Right forelimb (tissue), 1 donor: ENCODE measurements around the gene P3H2.
"Not testable (repeated sequence)": the region's sequence is repeated elsewhere in the genome, so short reads cannot be mapped to it uniquely, and the experiment has no call there.

Experiments
- DNase-seq: peaks from one replicate; pipeline ENCODE4 v3.0.0-alpha.2; 2018

P3H2 gene

DNA sequence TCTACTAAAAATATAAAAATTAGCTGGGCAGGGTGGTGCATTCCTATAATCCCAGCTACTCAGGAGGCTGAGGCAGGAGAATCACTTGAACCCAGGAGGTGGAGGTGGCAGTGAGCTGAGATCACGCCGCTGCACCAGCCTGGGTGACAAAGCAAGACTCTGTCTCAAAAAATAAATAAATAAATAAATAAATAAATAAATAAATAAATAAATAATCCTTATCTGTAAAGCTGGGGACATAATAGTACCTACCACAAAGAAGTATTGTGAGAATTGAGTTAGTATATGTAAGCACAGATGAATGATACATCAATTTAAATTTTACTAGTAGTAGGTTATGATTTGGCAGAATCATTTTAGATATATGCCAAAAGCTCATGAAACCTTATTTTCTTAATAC lies 41.5 kb downstream of the P3H2 start:
- not testable (repeated sequence) for DNase-seq

DNA sequence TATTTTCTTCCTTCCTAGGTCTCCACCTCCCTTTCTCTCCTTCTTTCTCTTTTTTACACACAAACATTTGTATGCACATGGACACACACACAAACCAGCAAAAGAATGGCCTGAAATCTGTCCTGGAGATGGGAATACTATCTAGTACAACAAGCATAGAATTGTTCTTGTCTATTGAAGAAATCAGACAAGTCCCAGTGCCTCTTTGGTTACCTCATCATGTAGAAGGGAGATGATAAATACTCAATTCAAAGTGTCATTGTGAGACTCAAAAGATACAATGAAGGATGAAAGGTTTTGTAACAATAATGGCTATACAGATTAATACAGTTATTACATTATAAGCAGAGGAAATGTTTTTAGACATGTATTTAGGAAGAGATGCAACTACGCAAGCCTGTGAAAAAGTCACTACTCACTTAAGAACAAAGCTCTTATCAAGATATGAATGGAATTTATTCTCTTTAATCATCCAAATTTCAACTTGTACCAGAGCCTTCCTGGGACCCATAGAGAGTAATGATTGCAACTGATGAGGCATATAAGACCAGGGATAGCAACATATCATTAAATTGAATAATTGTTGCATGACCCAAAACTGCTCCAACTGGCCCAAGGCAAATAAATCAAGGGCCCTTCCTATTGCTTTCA lies 43.2 kb downstream of the P3H2 start:
- no peak for DNase-seq

DNA sequence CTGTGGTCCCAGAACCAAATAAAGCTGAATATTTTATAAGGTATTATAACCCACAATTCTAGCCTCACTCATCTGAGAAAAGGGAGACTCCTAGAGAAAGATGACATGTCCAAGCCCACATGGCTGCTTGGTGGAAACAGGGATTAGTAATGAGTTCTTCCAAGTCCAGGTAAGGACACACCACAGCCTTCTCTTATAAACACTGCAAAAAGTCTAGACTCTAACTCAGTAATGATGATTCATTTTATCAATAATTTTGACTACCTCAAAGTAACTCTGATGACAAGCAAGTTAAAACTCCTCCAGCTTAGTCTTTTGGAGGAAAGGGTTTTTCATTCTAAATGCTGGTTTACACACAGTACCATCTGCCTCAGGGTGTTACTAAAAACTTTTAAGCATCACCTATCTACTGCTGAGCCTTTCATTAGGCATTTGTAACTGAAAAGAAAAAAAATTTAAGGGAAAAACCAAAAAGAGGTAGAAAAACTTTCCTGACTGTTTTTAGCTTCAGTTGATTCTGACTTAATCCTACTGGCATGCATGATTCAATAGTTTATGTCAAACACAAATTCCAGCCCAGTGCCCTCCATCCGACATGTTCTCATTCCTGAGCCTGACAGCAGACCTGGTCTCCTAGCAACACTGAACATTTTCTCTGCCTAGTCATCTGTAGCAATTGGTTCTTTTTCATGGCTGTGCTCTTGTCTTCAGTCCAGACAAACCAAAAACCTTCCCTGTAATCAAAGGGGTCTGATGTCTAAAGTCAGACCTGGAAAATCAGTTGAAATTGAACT lies 43.9 kb downstream of the P3H2 start:
- DNase-seq: no peak

DNA sequence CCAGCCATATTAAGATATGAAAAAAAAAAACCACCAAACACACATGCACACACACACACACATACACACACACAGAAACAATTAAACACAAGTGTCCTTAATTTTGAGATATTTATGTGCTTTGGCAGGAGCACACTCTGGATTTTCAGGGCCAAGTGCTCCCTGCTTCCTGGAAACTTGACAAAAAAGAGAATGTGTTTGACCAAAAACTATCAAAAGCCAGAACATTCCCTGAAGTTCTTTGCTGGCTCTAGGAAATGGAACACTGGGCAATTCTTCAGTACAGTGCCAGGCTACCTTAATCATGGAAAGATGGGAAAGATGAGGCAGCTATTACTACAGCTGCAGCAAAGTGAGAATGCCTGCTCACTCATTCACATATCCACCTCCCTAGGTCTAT lies 44.6 kb downstream of the P3H2 start:
- no peak for DNase-seq

DNA sequence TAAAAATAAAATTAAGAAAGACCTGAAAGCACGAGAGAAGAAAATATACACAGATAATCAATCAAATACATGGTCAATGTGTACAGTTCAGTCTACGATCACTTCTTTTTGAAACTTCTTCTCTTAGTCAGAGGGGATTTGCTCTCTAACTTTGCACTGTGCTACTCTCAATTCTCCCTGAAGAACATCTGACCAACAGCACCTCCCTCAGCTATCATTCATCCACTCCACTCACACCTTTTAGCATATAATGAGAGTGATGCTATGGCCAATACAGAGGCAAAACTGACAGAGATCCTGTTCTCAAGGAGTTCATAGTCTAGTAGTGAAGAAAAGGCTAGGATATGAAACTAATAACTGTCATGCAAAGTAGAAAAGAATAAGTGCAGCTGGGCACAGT lies 45.9 kb downstream of the P3H2 start:
- no peak for DNase-seq

DNA sequence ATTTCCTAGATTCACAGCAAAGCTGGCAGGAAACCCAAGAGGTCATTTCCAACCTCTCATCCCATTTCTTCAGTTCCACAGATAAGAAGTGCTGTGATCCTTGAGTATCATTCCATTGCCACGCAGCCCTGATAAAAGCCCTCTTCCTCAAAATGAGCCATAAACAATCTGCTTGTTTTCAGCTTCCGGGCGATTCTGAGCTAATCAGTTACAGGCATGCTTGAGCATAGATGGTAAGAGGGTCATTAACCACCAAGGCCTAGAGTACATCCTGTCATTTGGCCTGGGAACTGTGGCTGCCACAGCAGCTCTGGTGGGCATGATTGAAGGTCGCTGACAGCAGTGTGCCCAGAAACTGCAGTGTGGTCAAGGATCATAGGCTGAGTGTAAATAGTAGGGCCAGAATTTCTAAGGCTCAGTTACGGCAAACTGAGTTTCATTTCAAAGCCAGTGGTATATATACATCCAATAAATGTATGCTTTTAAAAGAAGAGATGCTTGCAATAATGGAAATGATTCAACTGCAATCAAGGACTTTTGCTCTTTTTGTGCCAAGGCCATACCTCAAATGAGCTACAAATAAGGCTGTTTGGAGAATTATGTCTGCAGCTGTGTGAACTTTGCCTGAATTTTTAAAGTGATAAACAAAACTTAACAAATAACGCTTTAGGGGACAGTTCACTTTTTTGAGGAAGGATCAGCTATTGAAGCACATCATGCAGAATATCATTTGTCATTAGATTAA lies 47.3 kb downstream of the P3H2 start:
- DNase-seq: no peak

DNA sequence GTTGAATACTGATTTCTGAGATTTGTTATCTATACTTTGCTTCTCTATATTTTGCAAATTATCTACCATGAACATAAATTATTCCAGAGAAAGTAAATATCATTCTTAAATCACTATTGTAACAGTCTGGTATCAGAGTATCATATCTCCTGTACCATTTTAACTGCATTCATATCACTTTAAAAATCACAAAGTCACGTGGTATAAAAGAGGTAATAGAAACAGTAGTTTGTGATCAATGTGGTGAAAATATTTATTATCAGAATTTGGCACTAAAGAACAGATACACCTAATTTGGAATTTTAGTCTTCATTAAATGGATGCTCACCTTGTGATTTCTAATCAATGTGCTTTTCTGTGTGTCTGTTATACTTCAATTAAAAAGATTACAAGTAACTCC lies 47.8 kb downstream of the P3H2 start:
- DNase-seq: no peak

DNA sequence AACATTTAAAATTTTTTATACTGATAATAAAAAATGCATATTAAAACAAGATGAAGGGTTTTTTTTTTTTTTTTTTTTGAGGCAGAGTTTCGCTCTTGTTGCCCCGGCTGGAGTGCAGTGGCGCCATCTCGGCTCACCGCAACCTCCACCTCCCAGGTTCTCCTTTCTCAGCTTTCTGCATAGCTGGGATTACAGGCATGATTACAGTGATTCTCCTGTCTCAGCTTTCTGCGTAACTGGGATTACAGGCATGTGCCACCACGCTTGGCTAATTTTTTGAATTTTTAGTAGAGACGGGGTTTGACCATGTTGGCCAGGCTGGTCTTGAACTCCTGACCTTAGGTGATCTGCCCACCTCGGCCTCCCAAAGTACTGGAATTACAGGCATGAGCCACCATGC lies 48.8 kb downstream of the P3H2 start:
- DNase-seq: not testable (repeated sequence)

DNA sequence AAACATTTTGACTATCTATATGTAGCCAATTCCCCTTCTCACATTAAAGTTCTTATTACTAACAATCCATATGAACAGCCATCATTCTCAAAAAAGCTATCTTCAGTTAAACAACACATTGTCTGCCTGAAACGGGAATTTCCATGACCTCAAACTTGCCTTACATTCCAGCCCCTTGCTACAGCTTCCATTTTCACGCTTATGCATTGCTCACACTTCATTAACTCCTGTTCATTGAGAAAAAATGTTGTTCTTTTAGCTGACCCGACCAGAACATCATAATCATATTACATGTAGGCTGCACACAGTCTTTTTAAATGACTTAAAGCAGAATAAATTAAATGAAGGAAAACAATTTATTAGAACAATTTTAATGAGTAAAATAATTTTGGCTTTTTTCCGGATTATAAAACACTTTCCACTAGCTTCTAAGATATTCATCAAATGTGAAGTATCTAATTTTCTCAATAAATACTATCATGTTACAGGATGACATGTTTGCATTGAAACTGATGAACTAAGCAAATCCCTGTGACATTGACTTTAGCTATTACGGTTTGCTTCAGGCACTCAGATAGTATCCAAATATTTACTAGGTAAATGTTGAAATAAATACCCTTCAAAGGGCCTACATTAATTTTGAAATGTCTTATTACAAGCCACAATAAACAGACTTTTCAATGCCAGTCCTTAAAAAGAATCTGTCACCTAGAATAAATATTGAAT lies 49.9 kb downstream of the P3H2 start:
- no peak for DNase-seq

DNA sequence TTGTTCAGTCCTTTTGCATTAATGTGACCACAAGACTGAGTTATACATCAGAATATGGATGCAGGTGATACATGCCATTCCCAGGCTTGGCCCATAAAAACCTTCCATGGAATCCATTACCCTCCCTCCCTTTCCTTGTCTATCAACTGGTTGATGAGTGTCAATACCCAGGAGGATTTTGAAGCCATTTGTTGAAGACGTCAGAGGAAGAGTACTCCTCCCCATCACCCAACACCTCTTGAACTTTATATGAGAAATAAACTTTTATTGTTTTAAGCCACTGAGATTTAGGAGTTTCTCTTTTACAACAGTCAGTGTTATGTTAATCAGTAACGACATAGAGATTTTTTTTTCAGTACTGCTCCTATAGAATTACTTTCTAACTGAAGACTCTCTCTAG lies 55.5 kb downstream of the P3H2 start:
- no peak for DNase-seq

DNA sequence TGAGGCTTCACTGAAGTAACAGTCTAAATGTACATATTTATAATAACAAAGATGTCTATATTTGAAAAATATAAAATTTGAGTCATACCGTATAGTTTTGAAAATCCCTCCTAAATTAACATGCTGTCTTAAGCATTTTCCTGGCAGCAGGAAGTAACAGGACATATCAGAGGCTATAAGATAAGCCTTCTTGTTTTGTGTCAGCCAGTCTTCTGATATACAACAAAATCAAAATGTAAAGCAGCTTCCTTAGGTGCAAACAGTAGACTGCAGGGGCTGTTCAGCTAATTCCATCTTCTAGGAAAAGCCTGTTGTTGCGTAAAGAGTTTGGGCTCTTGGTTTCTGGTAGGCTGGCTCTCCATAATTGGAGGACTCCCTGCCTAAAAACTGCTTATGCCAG lies 56.0 kb downstream of the P3H2 start:
- no peak for DNase-seq

DNA sequence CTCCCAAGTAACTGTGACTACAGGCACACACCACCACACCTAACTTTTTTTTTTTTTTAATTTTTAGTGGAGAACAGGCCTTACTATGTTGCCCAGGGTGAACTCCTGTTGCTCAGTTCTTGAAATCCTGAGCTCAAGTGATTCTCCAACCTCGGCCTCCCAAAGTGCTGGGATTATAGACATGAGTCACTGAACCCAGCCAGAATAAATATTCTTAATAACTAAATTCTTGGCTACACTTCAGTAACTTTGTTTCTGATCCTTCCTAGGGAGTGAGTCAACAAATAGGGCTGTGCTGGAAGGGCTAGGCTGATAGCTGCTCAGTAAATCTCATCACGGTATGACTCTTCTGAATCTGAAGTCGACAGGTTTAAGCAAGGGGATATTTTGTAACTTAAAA lies 56.6 kb downstream of the P3H2 start:
- no peak for DNase-seq

DNA sequence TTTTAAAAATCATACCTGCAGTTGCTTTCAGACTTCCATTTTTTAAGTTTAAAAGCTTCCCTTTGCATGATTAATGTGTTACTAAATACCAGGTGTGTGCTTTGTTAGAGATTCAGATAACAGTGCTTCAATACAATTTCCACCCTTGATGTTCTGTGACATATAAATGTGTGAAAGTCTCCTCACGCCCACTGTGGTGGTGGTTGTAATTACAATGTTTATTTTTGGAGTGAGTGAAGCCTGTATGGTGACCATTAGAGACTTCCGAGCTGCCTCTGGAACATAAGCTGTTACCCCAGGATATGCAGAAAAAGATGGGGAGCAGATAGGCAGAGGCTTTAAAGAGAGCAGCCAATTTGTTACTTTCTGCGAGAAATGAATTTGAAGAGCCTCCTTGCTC lies 57.2 kb downstream of the P3H2 start:
- no peak for DNase-seq

DNA sequence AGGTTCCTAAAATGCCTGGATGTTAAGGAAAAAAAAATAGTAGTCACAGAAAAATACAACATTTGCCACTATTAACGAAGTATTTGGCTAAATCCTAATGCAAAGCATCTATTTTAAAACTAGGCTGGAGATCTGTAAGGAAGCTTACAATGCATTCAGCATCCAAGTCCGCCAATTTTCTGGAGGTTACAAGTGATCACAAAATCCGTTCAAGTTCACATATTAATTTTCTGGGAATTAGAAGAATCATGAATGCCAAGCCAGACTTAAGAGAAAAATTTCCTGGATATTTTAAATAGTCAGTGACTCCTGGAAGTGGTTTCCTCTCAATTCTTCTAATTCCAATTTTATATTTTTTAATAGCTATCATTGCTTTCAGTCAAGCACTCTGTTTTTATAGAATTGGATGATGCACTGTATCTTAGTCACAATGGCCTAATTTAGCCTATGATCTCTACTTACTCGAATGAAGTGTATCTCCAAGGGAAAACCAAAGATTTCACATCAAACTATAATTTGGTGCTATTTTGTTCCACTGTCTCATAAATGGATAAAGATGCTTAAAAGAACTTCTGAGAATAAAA lies 60.4 kb downstream of the P3H2 start:
- DNase-seq: no peak

DNA sequence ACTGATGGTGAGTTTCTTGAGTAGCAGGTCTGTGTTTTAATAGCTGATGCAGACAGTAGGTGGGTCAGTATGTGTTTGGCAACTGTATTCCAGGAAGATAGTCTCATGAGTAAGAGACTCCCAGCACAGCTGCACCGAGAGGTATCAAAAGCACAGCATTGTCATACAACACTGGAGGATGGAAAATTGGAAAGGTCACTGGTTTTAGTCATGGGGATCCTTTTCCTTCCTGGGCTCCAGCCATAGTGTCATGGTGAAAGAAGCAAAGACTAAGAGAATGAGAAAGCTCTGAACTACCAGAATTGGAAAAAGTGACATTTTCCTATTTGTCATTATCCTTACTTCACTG lies 61.5 kb downstream of the P3H2 start:
- no peak for DNase-seq

DNA sequence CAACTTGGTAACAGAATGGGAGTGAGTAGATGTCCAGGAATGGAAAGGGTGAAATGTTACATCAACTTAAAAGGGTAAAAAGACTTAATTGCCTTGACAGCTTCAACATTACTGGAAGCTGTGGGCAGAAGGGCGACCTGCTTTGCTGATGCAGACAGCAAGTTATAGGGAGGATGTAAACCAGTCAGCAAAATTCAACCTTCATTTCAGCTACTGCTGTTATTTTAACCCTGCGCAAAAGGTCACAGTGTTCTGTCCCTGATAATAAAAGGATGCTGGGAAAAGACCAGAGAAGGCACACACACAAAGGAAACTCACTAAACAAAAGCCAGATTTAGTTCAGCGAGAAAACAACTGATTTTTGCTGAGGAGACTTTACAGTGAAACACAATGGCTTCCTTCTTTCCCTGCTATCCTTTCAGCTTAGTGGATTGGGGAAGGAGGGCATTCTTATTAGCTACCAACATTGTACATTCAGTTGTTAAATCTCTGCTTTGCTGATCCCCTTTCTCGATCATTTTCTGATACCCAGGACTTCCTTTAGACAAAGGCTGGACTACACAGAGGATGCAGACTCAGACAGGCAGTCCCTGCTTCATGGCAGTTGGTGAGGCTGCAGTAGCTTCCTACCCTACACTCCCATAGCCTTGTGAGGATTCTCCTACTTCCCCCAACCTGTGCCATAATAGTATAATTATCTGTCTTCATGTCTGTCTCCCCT lies 62.0 kb downstream of the P3H2 start:
- no peak for DNase-seq

DNA sequence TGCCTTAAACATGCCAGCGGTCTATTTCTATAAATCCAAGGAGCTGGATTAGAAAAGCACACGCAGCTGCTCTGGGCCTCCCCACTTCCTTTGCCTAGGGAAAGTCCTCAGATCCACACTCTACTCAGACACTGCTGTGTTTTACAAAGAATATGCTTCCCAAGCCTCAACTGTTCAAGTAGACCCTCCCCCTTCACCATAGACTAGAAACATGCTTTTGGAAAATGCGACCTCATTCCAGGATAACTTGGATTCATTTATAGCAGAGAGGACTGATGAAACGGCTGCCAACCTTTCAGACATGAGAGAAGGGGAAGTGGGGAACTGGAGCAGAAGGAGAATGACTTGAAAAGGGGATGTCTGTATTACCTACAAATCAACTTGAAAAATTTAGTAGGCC lies 64.0 kb downstream of the P3H2 start:
- DNase-seq: no peak

DNA sequence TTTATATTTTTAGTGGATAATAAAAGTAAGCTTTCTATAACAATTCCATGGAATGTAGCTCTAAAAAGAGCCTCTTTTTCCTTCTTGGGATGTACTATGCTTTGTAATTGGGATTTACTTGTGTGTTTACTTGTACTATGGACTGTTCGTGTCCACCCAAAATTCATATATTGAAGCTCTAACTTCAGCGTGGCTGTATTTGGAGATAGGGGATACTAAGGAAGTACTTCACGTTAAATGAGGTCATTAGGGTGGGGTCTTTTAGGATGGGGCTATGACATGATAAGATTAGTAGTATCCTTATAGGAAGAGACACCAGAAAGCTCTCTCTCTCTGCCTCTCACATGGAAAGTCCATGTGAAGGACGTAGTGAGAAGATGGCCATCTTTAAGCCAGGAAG lies 64.9 kb downstream of the P3H2 start:
- no peak for DNase-seq

DNA sequence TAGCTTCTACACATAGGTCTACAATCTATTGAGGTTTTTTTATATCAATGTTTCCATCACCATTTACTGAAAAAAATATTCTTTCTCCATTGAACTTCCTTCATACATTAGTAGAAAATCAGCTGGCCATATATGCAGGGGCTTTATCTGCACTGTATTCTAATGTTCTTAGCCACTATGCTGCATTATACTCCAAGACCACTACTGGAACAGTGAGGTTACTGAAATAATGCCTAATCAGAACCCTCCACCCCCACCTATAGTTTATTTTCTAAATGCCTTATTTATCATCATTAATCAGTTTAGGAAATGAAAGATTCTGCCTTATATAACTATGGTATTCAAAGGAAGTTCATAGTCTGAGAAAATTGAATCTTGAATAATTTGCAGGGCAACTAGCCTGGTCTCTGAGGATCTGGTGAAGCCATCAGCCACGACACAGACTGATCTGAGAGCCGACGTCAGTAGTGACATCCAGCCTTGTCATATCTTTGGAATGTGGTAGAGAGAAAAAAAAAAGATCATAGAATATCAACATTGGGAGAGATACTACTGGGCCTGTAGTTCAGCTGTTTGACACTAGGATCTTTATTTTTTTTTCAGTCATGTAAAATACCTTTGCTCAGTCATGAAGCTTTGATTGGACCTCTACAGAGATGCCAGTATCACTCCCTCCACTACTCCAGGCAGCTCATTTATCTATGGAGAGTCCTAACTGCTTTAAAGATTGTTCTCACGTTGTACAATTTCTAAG lies 66.6 kb downstream of the P3H2 start:
- DNase-seq: no peak

DNA sequence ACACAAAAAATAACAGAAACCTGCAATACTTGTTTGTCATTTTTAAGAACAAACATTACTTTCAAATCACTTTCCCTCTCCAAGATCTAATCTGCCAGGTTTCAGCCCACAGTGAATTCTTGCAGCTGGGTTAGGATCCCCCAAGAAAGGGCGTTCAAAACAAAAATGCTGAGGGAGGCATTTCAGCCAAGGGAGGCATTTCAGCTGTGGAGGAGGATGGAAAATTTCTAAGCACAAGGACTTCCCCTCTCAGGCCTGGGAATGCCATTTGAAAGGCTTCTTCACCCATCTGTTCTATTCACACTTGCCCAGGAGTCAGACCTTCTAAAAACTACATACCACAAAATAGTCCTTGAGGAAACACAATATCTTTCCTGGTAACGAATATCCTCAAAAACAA lies 69.1 kb downstream of the P3H2 start:
- no peak for DNase-seq

DNA sequence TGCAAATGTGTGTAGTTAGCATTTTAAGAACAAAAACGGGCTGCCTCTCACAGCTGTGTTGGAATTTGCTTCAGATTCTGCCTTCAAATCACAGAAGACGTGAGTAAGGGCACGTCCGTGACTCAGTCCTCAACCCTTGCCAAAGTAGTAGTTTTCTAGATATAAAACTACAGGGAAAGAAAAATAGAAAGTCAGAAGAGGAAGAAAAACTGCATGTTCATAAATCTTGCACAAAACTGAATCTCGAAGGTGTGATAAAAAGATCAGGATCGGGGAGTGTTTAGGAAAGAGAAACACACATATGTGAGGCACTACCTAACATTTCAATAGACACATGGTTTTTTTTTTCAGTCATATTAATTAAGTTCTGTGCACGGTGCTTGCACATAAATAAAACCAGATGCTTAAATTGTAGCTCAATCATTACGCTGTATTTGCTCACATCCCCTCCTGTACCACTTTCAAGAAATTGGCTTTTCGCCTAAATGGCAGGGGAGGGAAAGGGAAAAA lies 71.7 kb downstream of the P3H2 start:
- DNase-seq: no peak
